ENCODE results near the gene SMARCD1.

SMARCD1 gene

DNA sequence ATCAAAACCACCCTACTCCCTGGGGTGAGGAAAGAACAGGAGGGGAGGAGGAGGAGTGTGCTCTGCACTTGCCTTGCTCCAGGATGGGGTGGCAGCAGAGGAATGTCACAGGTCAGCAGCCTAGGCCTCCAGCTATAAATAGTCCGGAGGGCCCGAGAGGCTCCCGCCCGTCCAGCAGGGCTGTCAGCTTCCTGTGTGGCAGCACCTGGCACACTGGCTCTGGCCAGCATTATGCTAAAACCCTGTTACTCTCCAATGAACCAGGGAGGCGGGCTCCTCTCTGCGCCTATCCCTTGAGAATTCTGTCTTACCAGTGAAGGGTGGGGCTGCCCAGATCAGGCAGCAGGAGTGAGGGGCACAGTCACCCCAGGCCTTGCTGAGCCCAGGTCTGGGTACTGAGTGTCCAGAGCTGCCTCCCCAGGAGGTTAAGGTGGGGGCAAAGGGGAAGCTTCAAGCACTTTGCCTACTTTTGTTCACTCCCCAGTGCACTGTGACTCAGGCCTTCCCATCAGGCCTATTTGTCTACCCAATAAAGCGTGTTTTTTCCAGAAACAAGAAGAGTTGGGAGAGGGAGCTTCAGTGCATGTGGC, 25.7 kb downstream of the SMARCD1 start:
- no peak for TF ChIP-seq ZNF274 (IDR thresholded peaks at IDR 0.05; ENCODE audit: low read depth, low read length)
- peak overlapping the region; percentile 25; the same call in 1 of the 2 replicates for H3K4me3 ChIP-seq (ENCODE audit: low read length)

DNA sequence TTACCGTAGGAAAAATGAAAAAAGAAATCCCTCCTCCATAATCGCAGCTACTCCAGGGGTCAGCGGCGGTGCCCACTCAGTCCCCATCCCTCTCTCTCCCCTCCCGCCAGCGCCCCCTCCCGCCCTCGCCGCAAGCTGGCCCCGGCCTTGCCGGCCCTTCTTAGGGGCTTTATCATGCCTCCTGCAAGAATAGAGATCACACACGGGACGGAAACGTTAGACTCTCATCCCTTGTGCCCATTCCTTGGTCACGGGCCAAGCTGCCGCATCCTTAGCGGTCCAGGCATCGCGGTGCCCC, 26.2 kb downstream of the SMARCD1 start:
- TF ChIP-seq ZNF274 (IDR thresholded peaks at IDR 0.05; ENCODE audit: low read depth, low read length), result no peak
- peak overlapping the region; percentile 25; the same call in 1 of the 2 replicates for H3K4me3 ChIP-seq (ENCODE audit: low read length)

DNA sequence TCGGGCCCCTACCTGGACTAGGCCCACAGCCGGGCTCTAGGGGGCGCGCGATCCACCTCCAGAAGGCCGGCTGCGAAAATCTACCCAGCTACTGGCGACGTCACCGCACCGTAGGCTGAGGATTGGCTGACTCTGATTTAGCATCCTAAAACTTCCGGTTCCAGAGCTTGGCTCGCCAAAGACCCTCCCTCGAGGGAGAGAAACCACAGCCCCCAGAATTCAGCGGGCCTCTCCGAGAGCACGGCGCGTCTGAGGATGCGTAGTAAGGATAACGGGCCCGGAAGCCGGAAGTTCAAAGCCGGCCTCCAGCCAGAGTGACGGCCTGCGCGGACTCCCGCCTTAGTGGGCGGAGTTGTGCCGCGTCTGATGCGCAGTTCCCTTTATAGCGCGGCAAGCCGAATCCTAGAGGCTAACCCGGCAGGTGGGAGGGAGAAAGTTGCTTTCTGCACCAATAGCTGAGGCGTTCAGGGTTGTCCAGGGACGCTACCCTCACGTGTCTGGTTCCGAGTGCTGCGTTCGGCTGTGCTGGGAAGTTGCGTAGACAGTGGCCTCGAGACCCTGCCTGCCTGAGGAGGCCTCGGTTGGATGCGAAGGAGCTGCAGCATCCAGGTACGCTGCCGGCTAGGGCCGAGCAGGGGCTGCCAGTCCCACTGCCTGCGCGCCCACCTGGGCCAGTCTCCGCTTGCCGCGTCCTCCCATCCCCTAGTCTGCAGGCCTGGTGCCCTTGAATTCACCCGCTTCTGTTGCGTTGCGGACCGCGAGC, 26.7 kb downstream of the SMARCD1 start, which contains the start of gene COX14:
COX14 (plus strand) TSS at position 544 of the 763 bp plus-strand sequence. CDS start 7,808 bp downstream, outside the sequence.
- no peak for TF ChIP-seq ZNF274 (IDR thresholded peaks at IDR 0.05; ENCODE audit: low read depth, low read length)

DNA sequence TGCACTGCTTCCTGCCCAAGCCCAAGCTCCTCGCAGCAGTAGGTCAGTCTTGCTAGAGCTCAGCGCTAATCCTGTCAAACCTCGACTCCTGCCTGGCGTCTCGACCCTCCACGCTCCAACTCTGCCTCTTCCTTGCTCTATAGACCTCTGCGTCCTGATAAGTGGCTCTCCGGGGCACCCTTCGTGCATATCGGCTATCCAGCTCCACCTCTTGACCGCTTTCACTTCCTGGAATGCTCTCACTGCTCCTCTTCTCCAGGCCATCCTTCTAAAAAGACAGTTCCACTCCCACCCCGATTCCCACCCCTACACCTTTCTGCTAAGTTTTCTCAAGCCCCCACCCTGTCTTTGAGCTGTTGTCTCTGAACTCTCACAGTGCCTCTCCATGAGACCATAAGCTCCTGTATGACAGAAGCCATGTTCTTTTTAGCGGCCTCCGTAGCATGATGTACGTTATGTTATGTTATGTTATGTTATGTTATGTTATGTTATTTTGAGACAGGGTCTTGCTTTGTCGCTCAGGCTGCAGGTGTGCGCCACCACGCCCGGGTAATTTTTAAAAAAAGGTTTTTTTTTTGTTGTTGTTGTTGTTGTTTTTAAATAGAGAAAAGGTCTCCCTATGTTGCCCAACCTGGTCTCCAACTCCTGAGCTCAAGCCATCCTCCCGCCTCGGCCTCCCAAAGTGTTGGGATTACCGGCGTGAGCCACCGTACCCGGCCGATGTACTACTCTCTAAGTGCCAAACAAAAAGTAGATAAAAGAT, 27.5 kb downstream of the SMARCD1 start:
- no peak for TF ChIP-seq ZNF274 (IDR thresholded peaks at IDR 0.05; ENCODE audit: low read depth, low read length)
- H3K4me3 ChIP-seq (ENCODE audit: low read length), result peak overlapping the region; percentile 96

More for the DNA sequence above, 26.7 kb downstream of the SMARCD1 start, which contains the start of gene COX14:
- peak within 1 kb of the TSS; percentile 96 for H3K4me3 ChIP-seq (ENCODE audit: low read length)

DNA sequence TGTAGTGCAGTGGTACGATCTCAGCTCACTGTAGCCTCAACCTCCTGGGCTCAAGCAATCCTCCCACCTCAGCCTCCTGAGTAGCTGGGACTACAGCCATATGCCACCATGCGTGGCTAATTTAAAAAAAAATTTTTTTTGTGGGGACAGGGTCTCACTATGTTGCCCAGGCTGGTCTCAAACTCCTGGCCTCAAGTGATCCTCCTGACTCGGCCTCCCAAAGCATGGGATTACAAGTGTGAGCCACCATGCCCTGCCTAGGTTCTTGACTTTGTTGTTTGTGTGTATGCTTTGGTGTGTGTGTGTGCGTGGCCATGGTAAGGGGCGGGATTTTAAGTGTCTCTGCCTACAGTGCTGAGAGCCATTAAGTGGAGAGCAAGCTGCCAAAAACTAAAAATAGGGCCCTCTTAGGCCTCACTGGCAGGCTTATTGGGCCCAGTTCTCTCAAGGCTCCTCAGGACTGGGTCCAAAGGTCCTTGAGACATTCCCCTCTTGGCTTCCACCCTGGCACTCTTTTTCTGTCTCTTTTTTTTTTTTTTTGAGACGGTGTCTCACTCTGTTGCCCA, 32.0 kb downstream of the SMARCD1 start:
- H3K4me3 ChIP-seq (ENCODE audit: low read length), result no peak overlapping the region
- no peak for TF ChIP-seq ZNF274 (IDR thresholded peaks at IDR 0.05; ENCODE audit: low read depth, low read length)

DNA sequence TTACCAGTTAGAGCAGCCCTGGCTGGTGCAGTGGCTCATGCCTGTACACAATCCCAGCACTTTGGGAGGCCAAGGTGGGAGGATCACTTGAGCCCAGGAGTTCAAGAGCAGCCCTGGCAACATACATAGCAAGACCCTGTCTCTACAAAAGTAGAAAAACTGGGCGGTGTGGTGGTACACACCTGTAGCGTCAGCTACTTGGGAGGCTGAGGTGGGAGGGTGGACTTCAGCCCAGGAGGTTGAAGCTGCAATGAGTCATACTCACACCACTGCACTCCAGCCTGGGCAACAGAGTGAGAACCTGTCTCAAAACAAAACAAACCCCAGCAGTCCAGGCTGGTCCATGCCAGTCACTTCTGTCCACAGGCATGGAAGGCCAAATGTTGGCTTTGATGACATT, 34.2 kb downstream of the SMARCD1 start:
- no peak for TF ChIP-seq ZNF274 (IDR thresholded peaks at IDR 0.05; ENCODE audit: low read depth, low read length)
- no peak overlapping the region for H3K4me3 ChIP-seq (ENCODE audit: low read length)

DNA sequence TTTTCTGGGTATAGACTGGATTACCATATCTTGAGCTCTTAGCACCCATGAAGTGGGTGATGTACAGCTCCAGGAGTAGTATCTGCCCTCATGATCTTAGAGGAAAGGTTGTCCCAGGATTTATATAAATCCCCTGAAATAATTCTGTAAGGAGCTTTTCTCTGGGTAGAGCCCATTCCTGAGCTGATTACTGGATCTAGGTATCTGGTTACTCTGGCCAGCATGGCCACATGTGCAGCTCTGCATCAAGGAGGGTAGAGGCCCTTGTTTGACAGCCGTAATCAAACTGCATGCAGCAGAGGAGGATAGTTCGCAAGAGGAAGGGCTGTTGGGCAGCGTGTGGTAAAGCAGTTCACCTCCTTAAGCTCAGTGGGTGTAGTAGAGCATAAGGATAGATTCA, 35.4 kb downstream of the SMARCD1 start:
- no peak for TF ChIP-seq ZNF274 (IDR thresholded peaks at IDR 0.05; ENCODE audit: low read depth, low read length)
- no peak overlapping the region for H3K4me3 ChIP-seq (ENCODE audit: low read length)

DNA sequence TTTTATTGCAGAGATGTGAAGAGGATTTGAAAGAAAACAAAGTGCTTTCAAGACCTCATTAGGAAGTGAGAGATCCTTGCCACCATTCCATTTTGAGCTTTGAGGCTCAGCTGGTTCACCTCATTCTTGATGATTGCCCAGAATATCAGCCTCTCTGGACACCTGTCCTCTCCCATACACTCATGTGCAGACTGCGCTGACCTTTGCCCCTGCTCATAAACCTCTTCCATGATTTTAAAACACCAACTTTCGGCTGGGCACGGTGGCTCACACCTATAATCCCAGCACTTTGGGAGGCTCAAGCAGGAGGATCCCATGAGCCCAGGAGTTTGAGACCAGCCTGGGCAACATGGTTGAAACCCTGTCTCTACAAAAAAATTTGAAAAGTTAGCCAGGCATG, 35.8 kb downstream of the SMARCD1 start:
- H3K4me3 ChIP-seq (ENCODE audit: low read length), result no peak overlapping the region
- no peak for TF ChIP-seq ZNF274 (IDR thresholded peaks at IDR 0.05; ENCODE audit: low read depth, low read length)

DNA sequence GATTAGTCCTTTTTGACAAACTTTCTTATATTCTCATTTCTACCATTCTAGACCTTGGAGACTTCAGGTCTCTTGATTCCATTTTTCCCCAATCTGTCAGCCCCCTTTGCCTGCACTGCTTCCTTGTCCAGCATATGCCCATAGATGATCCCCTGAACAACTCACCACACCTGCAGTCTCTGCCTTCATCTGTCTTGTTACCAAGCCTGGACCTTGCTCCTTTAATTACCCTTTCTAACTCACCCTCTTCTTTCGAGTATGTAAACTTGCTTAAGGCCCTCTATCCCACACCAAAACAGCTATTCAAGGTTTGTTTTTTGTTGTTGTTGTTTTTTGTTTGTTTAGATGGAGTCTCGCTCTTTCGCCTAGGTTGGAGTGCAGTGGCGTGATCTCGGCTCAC, 36.5 kb downstream of the SMARCD1 start:
- TF ChIP-seq ZNF274 (IDR thresholded peaks at IDR 0.05; ENCODE audit: low read depth, low read length), result no peak
- H3K4me3 ChIP-seq (ENCODE audit: low read length), result no peak overlapping the region

DNA sequence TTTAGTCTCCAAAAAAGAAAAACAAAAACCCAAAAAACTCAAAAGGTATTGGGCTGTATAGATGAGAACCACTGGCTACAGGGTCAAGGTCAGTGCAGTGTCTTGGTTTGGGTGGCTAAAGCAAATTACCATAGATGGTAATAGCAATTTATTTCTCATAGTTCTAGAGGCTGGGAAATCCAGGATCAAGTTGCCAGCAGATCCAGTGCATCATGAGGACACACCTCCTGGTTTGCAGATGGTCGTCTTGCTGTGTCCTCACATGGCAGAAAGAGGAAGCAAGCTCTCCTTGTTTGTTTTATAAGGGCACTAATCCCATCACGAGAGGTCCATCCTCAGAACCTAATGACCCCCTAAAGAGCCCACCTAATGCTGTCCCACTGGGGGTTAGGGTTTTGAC, 38.1 kb downstream of the SMARCD1 start:
- no peak for TF ChIP-seq ZNF274 (IDR thresholded peaks at IDR 0.05; ENCODE audit: low read depth, low read length)
- no peak overlapping the region for H3K4me3 ChIP-seq (ENCODE audit: low read length)

DNA sequence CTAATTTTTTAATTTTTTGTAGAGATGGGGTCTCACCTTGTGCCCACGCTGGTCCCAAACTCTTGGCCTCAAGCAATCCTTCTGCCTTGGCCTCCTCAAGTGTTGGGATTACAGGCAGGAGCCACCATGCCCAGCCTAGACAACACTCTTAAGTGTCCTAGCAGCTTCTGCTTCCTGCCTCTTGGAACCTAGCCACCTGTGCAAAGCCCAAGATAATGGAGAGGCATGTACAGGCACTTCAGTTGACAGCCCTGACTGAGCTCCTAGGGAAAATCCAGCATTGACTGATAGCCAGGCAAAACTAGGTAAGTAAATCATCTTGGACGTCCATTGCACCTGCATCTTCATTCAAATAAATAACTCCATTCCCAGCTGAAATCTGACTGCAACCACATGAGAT, 42.4 kb downstream of the SMARCD1 start:
- H3K4me3 ChIP-seq (ENCODE audit: low read length), result no peak overlapping the region
- TF ChIP-seq ZNF274 (IDR thresholded peaks at IDR 0.05; ENCODE audit: low read depth, low read length), result no peak

DNA sequence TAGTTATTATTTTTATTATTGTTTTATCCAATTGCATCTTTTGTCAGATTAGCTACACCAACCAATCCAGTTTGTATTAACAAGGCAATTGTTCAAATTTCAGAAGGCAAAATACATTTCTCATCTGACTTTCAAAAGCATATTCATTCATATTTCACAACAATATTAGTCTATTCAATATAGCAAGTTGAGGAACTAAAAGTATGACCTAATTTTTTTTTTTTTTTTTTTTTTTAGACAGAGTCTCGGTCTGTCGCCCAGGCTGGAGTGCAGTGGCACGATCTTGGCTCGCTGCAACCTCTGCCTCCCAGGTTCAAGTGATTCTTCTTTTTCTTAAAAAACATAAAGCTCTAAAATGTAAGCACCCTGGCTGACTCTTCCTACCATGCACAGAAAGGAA, 44.1 kb downstream of the SMARCD1 start:
- H3K4me3 ChIP-seq (ENCODE audit: low read length), result no peak overlapping the region
- no peak for TF ChIP-seq ZNF274 (IDR thresholded peaks at IDR 0.05; ENCODE audit: low read depth, low read length)

DNA sequence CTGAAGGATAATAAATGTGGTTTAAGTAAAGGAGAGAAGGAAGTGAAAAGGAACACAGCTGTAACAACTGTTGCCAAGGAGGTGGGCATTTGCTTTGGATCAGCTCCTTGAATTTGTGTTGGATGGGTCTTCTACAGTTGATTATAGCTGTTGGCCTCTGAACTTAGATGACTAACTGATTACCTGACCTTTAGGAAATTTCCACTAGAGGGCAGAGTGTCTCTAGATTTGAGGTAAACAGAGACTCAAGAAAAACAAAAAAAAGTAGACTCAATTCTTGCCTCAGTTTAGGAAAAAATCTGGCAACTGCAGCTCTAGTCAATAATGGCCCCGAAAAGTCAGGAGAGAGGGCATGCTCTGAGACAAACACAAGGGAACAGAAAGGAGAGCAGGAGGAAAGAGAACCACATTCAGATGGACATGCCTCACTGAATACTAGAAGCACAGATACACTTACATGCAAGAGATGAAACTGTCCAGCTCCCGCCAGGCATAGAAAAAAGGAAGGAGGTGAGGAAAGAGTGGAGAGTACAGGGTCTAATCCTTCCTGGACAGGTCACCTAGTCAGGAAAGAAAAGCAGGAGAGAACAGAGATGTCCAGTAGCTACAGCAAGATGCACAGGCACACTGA, 47.5 kb downstream of the SMARCD1 start:
- no peak for TF ChIP-seq ZNF274 (IDR thresholded peaks at IDR 0.05; ENCODE audit: low read depth, low read length)
- no peak overlapping the region for H3K4me3 ChIP-seq (ENCODE audit: low read length)

DNA sequence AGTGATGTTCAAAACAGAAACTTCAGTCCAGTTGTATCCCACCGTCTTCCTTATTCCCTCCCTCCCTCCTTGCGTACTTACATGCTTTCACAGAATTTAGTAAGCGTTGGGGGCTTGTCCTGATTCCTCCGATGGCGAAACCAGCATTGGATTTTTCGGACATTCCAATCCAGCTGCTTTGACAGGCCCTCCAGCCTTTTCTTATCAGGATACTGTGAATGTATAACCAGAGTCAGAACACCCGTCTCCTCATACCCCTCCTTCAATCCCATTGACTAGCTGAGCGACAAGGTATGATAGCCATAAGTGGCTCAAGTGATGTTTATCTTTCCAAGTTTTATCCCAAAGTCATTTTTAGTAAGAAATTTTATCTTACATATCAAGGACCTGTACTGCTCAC, 57.9 kb downstream of the SMARCD1 start:
- no peak overlapping the region for H3K4me3 ChIP-seq (ENCODE audit: low read length)
- TF ChIP-seq ZNF274 (IDR thresholded peaks at IDR 0.05; ENCODE audit: low read depth, low read length), result no peak
